K562 (cell line): ENCODE data around the gene ST6GALNAC3. TPM values are rescaled to one million over a fixed set of nuclear protein-coding genes. Genes with fewer than 3 reads are reported as not detected.

Experiments used
- CEBPG ChIP-seq, 3 experiments: fragments of 200-800 bp in 1 of 3; sonication (Bioruptor generic) in 1 of 3; sonication (generic) in 1 of 3; formaldehyde crosslinking in 1 of 3; IDR thresholded peaks in 2 of 3; conservative IDR thresholded peaks in 1 of 3; 2 replicates each; pipeline versions ENCODE4 v1.6.1 to v1.8.0; 2016 to 2022; ENCODE audit warnings: missing compliant biosample characterization in 2 of 3, missing genetic modification characterization in 2 of 3, mild to moderate bottlenecking in 1 of 3, missing genetic modification reagents in 1 of 3
- HMG20B ChIP-seq: fragments of 250-450 bp; sonication (Bioruptor Pico); IDR thresholded peaks from 2 replicates; pipeline ENCODE4 v1.5.0; 2021; ENCODE audit warnings: mild to moderate bottlenecking
- JUND ChIP-seq, 2 experiments: IDR thresholded peaks; 2 replicates in 1 of 2; 3 replicates in 1 of 2; pipeline ENCODE4 v1.6.1; 2011; ENCODE audit warnings: borderline replicate concordance in 2 of 2, low read depth in 2 of 2, low read length in 2 of 2, improper control_type of control experiment in 1 of 2, missing biosample characterization in 1 of 2, missing genetic modification characterization in 1 of 2, missing genetic modification reagents in 1 of 2
- ZKSCAN8 ChIP-seq: fragments of 200-800 bp; sonication (Bioruptor generic); IDR thresholded peaks from 2 replicates; pipeline ENCODE4 v1.6.1; 2016; ENCODE audit warnings: missing genetic modification characterization, missing compliant biosample characterization
- polyA plus RNA-seq, 8 experiments: library from polyadenylated mRNA; depleted of rRNA in 4 of 8; stranded (reverse) in 5 of 8; unstranded in 3 of 8; fragments of >200 nt; fragmentation: Nextera tagmentation in 2 of 8; fragmentation: Illumina TruSeq in 1 of 8; extraction: Ambion mirVana in 2 of 8; extraction: Trizol in 1 of 8; gene quantifications; 2 replicates each; pipeline versions ENCODE4 v1.2.1 to v1.2.3, GENCODE V29; 2011 to 2014; ENCODE audit warnings: inconsistent platforms in 1 of 8, missing spikeins in 1 of 8
- total RNA-seq, 7 experiments: library from RNA; depleted of rRNA in 6 of 7; stranded (reverse); fragments of >200 nt in 6 of 7; fragmentation: Illumina TruSeq in 2 of 7; extraction: Trizol in 2 of 7; gene quantifications; 2 replicates each; pipeline versions ENCODE4 v1.2.1 to v1.2.3, GENCODE V29; 2011 to 2021; ENCODE audit warnings: low replicate concordance in 1 of 7
- TF ChIP-seq, protein P1 (sequence below): sonication (generic); formaldehyde crosslinking; IDR thresholded peaks from 2 replicates; pipeline ENCODE4 v1.8.0; 2023; ENCODE audit warnings: missing genetic modification reagents, mild to moderate bottlenecking, borderline replicate concordance

The ST6GALNAC3 gene
- total and polyA plus RNA-seq, 9 of the 15 experiments (the other 6 are each of a cell fraction or from before 2014, with no cell fraction given) = 0.04 to 0.29 (median 0.18) TPM; not detected in 6

DNA sequence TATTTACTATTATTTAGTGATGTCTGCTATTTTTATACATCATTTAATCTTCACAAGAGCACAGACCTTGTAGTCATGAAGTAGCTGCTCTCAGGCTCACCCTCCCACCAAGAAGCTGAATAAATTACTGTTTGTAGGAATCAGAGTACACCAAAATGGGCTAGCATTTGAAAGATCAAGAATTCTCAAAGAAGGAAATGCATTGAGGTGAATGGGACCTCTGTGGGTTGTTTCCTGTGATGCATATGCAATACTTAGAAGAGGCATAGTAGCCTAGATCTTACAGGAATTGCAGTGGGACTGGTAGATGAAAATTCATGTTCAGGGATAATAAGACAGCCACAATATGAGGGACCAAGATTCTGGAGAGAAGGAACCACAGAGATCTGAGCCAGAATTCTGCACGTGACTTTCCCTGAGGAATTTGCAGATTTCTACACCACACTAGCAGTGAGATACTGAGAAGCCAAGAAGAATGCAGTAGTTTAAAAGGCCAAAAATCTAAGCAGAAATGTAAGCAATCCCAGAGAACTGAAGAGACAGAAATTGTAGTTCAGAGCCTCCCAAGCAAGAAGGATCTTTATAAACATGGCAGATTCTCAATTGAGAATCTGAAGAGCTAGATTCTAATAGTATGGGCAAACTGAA is 307.0 kb downstream of the ST6GALNAC3 start (continued):
- TF ChIP-seq, protein P1, sequence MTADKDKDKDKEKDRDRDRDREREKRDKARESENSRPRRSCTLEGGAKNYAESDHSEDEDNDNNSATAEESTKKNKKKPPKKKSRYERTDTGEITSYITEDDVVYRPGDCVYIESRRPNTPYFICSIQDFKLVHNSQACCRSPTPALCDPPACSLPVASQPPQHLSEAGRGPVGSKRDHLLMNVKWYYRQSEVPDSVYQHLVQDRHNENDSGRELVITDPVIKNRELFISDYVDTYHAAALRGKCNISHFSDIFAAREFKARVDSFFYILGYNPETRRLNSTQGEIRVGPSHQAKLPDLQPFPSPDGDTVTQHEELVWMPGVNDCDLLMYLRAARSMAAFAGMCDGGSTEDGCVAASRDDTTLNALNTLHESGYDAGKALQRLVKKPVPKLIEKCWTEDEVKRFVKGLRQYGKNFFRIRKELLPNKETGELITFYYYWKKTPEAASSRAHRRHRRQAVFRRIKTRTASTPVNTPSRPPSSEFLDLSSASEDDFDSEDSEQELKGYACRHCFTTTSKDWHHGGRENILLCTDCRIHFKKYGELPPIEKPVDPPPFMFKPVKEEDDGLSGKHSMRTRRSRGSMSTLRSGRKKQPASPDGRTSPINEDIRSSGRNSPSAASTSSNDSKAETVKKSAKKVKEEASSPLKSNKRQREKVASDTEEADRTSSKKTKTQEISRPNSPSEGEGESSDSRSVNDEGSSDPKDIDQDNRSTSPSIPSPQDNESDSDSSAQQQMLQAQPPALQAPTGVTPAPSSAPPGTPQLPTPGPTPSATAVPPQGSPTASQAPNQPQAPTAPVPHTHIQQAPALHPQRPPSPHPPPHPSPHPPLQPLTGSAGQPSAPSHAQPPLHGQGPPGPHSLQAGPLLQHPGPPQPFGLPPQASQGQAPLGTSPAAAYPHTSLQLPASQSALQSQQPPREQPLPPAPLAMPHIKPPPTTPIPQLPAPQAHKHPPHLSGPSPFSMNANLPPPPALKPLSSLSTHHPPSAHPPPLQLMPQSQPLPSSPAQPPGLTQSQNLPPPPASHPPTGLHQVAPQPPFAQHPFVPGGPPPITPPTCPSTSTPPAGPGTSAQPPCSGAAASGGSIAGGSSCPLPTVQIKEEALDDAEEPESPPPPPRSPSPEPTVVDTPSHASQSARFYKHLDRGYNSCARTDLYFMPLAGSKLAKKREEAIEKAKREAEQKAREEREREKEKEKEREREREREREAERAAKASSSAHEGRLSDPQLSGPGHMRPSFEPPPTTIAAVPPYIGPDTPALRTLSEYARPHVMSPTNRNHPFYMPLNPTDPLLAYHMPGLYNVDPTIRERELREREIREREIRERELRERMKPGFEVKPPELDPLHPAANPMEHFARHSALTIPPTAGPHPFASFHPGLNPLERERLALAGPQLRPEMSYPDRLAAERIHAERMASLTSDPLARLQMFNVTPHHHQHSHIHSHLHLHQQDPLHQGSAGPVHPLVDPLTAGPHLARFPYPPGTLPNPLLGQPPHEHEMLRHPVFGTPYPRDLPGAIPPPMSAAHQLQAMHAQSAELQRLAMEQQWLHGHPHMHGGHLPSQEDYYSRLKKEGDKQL (CRISPR knock-in tag) = no peak
- TF ChIP-seq ZKSCAN8 (no peak), JUND (IDR thresholded peaks at IDR 0.05; ENCODE audit: borderline replicate concordance, low read depth, low read length) (no peak), JUND (tag; IDR thresholded peaks at IDR 0.05; ENCODE audit: borderline replicate concordance, low read depth, low read length) (no peak), CEBPG (CRISPR knock-in tag; IDR thresholded peaks at IDR 0.05) (no peak), CEBPG (tag; conservative IDR thresholded peaks at IDR 0.05 in 1 of 2, IDR thresholded peaks at IDR 0.05 in 1 of 2) (no peak), HMG20B (CRISPR knock-in tag) (no peak)
